ENCODE results near the gene TMPRSS4.
"Not testable (repeated sequence)": the region's sequence is repeated elsewhere in the genome, so short reads cannot be mapped to it uniquely, and the experiment has no call there.

TMPRSS4 gene

DNA sequence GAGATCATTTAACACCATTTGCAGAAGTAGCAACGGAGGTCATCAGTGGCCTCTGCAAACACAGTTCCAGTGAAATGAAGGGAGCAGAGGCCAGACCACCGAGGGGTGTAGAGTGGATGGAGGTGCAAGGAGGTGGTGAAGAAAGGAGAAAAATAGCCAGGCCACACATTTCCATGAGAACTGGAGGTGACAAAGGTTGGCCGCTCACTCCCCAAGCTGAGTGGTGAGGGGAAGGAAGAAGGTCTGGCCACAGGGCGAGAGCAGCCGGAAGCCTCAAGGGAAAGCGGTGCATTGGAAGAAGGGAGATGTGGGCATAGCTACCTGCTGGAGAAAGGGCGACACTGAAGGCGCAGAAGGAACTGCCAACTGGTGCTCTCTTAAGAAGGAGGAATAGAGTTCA, 20.1 kb upstream of the TMPRSS4 start:
- DNase-seq: no peak

- no peak for DNase-seq
Observed at GRCh38 chr11:118057251-118058145, 19.4 kb upstream of the TMPRSS4 start.

DNA sequence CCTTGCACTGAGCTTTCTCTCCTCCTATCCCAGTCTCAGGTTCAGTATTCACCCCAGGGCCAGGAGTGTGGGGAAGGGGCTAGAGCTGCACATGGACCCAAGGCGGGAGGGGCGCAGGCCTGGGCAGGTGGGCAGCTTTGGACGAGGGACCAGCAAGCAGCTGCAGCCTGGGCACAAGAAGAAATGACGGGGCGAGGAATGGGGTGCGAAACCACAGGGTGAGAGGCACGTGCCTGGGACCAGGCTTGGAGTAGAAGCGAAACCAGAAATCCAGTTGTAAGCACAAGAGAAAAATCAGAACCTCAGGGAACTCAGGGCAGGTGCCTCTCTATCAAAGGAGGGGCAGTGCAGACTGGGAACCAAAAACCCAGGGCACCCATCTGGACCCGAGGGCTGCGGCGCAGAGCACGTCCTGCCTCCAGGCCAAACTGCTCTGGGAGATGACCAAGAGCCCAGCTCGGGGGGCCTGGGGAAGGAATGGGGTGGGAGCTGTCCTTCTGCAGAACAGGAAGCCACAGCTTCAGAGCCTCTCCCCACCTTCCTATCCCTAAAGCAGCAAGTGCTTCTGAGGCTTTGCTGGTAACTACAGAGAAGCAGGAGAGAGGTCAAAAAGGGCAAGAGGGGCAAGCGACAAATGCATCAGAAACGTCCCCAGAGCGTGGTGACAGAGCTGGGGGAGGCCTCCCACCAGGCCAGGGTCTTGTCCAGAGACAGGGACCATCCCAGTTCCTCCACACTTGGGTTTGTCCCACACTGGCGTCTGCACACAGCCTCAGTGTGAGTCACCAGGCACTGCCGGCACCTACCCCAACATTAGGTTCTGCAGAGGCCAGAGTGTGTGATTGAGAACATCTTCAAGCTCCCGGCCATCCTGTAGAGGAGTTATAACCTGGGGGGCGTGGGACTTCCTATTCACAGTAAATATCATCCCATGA, 18.3 kb upstream of the TMPRSS4 start:
- no peak for DNase-seq

- no peak for DNase-seq
Observed at GRCh38 chr11:118059246-118059940, 17.5 kb upstream of the TMPRSS4 start.

DNA sequence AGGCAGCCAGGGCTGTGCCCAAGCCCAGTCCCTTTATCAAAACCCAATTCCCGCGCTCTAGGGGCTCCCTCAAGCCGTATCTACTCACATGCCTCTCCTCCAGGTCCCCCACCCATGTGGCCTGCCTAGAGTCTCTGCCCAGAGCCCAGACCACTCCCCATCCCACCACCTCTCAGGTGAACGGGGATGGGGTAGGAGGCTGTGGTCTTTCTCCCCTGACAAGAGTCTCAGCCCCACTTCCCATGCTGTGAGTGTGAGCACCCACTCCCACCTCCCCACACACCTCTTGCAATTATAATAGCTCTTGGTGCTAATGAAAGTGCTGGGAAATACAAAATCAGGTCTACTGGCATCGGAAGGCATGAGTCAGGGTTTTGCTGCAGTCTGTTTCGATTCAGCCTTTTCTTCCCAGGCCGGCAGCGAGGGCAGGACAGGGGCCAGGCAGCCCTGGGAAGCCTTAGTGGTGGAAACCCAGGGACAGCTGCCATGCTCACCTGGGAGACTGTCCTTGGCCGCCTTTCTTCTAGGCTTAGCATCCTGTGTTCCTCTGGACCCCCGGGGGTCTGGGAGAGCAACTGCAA, 16.7 kb upstream of the TMPRSS4 start:
- DNase-seq: no peak

DNA sequence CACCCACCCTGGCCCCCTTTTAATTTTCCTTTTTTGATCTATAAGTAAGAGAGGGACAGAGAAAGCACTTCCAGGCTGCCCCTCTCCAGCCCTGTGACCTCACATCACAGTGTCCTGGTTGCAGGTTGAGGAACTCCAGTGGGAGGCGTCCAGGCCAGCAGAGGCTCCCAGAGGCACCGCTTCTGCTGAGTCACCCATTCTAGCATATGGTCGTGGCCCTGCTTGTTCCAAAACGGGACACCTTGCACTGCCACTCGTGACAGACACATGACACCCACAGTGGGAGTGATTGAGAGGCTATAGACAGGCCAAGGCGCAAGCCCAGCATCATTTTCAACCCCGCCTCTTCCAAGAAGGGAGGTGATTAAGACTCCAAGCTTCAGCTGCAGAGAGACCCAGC, 16.0 kb upstream of the TMPRSS4 start:
- no peak for DNase-seq

DNA sequence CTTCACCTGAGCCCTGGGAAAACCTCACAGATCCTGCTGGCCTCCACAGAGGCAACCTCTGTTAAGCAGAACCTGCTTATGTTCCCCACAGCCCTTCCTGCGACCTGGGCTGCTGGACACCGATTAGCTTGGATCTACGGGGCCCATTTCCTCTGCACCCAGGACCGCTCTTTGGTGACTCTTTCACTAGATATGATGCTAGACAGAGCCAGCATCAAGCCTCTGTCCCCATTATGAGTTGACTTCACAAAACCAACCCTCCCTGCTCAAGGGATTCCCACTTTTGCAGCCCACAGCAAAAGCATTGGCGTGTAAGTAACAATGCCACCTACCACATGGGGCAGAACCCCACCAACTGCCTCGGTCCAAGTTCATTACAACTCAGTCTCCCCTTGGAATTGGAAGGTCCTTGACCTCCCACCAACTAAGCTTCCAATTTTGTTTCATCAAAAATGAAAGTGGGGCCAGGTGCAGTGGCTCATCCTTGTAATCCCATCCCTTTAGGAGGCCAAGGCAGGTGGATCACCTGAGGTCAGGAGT, 15.2 kb upstream of the TMPRSS4 start:
- no peak for DNase-seq

DNA sequence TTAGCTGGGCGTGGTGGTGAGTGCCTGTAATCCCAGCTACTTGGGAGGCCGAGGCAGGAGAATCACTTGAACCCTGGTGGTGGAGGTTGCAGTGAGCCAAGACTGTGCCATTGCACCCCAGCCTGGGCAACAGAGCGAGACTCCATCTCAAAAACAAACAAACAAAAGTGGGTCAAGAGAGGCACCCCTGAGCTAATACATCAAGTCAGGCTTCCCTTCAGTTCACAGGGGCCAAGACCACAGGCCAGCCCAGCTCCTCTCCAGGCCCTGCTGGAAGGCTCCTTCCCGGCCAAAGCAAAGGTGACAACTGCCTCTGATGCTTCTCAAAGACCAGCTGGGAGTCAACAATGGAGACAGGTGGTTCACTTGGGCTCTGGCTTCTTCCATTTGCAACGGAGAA, 14.7 kb upstream of the TMPRSS4 start:
- not testable (repeated sequence) for DNase-seq

DNA sequence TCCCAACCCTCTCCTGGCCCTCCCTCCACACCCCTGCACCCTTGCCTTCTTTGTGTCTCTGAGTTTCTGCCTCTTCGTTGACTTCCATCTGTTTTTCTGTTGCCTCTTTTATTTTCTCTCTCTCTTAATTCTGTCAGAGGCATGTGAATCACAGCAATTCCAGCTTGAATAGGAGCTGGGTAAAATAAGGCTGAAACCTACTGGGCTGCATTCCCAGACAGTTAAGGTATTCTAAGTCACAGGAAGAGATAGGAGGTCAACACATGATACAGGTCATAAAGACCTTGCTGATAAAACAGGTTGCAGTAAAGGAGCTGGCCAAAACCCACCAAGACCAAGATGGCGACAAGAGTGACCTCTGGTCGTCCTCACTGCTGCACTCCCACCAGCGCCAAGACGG, 14.2 kb upstream of the TMPRSS4 start:
- not testable (repeated sequence) for DNase-seq

GRCh38 chr11:118064956-118065355, 11.9 kb upstream of the TMPRSS4 start:
- DNase-seq: no peak

DNA sequence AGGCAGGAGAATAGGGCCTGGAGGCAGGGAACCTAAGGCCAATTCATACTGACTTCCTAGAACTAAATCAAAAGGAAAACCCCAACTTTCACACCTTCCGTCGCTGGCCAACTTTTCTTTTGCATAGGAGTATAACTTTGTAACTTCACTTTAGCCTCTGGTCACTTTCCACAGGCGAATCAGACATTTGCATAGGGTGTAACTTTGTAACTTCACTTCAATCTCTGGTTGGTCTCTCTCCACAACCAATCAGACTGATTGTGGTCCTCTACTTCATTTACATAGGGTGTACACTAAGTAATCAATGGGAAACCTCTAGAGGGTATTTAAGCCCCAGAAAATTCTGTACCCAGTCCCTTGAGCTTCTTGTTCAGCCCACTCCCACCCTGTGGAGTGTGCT, 11.5 kb upstream of the TMPRSS4 start:
- DNase-seq: no peak

GRCh38 chr11:118067006-118067405, 9.9 kb upstream of the TMPRSS4 start:
- no peak for DNase-seq

DNA sequence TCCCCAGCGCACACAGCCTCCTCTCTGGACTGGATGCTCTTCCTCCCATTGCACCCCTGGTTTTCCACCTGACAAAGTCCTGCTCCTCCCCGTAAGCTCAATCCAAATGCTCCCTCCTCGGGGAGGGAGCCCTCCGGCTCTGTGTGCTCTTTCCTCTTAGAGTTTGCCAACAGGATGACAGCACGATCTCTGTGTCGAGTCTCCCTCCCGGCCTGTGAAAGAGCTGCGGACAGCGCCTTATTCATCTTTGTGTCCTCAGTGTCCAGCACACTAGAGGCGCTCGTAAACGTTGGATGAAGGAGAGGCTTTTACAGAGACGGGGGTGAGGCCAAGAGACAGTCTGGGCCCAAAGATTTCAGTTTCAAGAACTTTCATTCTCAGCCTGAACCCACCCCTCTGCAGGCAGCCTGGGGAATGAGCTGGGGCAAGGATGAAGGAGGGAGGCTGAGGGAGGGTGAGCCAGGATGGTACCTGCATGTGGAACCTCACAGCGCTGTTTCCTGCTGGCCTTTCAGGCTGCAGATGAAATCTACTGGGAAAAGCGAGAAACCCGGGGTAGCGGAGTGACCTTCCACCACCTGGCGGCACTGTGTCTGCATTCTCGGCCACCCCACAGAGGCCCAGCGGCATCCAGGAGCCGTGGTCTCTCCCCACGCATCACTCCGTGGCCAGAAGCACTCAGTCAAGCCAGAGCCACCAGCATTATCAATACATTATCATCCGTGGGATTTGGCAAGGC, 8.5 kb upstream of the TMPRSS4 start:
- no peak for DNase-seq

DNA sequence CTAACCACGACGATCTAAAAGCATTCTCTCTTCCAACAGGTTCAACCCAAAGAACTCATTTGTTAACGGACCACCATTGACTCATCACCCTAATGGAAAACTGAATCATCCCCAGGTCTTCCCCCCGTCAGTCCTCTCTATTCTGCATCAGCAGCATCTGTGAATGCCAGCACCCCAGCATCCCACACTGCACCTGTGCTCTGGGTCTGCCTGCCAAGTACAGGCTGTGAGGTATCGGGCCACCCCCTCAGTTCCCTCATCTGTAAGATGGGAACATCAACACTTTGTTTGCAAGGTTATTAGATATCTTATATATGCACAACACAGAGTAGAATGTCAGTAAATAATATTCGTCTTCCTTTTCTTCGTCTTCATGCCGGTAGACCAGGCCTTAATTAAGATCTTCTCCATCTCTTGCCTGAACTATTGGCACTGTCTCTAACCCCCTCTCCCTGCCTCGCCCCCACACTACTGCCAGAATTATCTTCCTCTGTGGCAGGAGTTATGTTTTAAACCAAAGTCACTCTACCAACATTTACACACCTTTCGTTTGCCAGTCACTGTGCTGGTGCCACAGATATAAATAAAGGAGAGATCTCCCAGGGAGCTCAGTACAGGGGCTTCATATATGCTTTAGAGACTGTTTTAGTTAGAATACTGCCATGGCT, 7.8 kb upstream of the TMPRSS4 start:
- no peak for DNase-seq

DNA sequence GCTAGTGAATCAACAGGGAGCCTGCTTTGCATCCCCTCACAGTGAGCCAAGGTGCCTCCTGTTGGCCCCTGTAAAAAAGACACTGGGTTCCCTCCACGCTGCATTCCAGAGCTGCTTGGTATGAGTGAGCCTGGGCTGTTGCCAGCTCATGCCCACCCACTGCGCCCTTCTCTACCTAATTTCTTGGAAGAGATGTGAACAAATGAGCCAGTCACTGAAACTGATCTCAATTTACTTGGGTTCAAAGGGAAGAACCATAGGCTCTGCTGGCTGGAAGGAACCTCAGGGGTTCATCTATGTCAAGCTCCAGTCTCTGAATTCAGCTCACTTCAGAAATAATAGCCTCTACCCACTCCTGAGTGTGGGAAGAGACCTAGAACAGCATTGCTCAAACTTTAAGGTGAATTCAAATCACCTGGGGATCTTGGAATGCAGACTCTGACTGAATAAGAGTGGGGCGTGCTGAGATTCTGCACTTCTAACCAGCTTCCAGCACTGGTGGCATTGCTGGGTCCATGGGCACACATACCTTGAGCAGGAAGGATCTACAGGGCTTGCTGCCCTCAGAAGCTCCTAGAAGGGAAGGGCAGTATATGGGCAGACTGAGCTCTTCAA, 5.4 kb upstream of the TMPRSS4 start:
- no peak for DNase-seq

GRCh38 chr11:118073554-118073953, 3.3 kb upstream of the TMPRSS4 start:
- no peak for DNase-seq

GRCh38 chr11:118074091-118074685, 2.7 kb upstream of the TMPRSS4 start:
- DNase-seq: no peak

DNA sequence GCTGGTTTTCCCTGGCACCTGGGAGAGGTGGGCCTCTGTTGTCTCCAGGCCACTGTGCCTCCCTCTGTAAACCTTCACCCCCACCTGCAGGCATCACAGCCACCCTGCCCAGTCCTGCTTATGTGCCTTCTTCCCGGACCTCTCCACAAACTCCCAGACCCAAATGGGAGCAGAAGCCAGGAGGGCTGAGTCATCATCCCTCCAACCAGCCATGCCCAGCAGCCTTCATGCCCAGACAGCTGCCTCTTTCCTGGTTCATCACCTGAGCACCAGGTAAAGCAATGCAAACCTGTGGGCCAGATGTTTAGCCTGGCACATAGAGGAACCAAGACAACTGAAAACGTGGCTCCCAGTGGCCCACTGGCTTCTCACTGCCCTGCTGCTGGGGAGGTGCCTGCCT, 2.1 kb upstream of the TMPRSS4 start:
- DNase-seq: no peak

DNA sequence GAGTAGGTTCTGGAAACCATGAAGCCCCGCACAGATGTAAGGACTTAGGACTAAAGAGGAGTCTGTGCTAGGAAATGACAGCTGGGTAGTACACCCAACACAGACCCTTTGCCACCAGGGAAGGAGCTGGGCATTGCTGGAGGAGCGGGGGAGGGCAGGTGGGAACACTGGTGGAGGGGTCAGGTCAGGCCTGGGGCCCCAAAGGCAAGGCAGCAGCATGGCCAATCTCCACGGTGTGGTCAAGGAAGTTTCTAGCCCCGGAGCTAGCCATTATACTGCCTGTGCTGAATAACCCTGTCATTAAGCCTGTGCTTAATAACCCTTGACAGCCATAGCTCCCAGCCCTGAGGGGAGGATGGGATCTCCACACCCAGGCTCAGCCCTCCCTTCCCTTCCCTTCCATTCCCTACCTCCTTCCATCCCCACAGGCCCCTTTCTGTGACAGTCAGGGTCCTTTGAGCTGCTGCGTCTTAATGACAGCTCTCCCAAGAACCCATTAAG, 2.1 kb downstream of the TMPRSS4 start:
- no peak for DNase-seq

GRCh38 chr11:118079491-118079890, 2.6 kb downstream of the TMPRSS4 start:
- no peak for DNase-seq

All from stimulated activated naive CD4-positive, alpha-beta T cell (primary cell).